ENCODE results near the gene PLB1.
"Not testable (repeated sequence)": the region's sequence is repeated elsewhere in the genome, so short reads cannot be mapped to it uniquely, and the experiment has no call there.

Gene PLB1

DNA sequence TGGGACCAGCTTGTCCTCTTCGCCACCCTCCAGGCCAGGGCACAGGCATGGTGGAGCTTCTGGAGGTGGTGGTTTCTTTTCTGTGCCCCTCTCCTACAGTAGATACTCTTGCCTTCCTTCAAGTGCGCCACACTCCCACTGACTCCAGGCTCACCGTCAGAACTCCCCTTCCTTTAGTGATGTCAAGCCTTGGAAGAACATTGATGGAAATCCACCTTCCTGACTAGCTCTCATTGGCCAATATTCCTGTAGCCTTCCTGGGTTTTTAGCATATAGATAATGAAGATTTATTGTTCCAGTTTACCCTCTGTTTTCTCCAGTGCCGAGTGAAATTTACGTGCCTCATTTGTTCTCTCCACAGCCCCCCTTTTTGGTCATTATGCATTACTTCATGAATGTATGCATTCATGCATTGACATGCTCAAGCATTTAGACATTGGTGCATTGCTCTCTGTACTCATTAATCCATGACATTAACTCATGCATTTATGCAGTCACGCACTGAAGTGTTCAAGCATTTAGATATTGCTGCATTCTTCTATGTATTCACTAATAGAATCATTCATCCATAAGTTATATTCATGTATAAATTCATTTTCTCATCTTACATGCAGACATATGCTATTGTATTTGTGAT is 37.3 kb downstream of the PLB1 start:
- DNase-seq: no peak

DNA sequence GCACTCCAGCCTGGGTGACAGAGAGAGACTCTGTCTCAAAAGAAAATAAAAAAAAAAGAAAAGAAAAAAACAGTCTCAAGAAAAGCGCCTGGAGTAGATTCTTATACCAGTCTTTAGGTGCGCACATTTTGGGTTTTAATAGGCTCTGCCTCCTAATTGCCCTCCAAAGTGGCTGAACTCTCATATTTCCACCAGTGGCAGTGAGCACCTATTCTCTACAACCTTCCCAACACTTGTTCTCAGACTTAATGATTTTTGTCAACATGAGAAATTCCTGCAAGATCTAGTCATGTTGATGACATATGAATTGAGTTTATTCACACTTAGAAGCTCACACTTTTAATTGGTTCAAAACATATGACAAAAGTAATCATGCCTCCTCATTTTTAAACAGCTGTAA is 39.0 kb downstream of the PLB1 start:
- DNase-seq: no peak

DNA sequence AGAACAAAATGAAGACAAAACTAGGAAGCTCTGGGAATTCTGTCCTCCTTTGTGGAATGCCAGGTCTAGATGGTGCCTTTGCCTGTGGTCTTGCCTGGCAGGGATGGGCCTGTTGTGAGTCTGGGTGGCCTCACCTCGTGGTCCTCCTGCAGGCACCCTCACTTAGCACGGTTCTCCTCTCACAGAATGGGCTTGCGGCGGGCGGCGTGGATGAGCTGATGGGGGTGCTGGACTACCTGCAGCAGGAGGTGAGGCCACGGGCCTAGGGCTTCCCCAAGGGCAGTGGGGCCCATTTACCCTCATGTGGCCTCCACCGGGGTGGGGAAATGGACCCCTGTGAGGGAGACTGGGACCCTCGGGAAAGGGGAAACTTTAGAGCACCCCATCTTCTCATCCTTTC is 42.3 kb downstream of the PLB1 start:
- no peak for DNase-seq

DNA sequence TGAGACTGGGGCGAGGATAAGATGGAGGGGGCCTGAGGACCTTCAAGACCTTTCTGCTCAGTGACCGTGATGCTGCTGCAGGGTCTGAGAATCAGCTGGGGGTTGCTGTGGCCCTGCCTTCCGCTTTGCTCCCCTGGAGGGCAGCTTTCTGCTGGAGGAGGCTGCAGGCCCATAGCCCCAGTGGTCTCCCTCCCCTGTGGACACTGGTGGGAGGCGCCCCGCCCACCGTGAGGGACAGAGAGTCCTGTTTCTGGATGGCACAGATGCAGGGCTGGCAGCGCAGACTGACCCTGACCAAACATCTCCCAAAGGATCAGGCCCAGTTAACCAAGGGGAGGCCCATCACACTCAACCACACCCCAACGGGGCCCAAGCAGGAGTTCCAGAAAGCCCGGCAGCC is 42.8 kb downstream of the PLB1 start:
- DNase-seq: no peak

DNA sequence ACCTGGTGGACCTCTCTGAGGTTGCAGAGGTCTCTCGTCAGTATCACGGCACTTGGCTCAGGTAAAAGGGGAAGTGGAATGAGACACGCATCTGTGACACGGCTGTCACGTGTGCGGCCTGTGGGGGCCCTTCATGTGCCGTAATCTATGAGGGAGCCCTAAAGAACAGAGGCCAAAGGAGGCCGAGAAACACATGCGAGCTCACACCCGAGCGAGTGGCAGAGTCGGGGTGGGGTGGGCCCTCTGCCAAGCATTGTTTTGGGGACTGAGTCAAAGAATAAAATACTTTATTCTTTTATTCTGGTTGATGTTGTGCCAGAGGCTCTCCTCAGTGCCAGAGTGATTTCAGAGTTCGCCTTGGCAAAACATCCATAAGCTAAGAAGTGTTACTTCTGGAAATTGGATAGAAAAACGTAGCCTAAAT is 43.3 kb downstream of the PLB1 start:
- DNase-seq: no peak

DNA sequence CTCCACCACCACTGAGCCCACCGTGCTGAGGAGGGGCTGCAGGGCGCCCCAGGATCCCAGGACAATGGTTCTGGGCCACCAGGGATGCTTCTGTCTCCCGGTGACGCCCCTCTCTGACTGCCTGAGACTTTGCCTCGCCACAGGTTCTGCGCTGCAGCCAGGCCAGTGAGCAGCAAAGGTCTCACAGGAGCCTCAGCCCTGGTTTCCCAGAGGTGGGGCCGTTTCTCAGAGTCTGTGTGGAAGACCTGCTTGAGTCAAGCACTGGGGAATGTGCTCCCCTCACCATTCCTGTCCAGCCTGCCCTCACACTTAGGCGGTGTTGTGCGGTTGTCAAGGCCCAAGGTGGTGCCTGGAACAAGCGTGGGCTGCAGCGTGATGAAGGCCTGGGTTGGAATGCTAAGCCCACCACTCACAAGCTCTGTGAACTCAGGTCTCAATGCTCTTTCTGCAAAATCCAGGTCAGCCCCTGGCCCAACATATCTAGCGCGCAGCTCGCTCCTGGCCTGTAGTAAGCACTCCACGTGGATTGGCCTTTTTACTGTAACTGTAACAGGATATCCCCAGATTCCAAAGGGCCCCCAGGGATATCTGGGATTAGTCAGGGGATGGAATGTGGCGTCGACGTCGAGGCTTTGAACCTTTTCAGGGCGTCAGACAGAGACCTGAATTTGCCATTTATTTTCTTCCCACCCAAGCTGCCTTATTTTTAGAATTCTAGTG is 47.6 kb downstream of the PLB1 start:
- DNase-seq: no peak

DNA sequence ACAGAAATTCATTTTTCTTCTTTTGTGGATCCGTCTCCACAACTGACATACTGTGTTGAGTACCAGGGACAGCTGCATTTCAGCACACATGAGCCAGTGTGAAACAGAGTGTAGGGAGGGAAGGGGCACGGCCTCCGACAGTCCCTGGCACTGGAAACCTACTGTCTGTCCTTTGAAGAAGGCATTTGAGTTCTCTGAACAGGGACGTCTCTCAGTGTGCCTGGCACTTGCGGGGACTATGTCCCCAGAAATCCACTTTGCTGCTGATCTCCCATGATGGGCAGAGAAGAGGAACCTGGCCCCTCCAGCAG is 48.1 kb downstream of the PLB1 start:
- DNase-seq: no peak

DNA sequence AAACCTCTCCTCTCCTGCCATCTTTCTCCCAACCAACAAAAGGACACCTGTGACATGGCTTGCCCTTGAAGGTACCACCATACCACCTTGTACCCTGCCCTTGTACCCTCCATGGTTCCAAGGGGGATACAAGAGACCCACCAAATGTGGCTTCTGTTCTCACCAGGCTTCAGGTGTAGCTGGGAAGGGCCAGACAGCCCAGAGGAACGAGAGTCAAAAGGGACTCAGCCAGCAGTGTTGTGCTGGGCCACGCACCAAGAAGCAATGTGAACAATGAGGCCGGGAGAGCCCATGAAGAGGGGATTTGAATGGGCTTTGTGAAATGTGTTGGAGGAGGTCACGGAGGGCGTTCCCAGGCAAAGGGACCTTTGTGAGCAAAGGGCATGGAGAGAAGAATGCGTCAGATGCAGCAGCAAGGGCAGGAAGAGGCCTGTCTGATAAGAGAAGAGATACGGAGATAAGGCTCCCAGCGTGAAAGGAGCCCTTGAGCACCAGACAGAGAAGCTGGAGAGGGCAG is 48.6 kb downstream of the PLB1 start:
- no peak for DNase-seq

DNA sequence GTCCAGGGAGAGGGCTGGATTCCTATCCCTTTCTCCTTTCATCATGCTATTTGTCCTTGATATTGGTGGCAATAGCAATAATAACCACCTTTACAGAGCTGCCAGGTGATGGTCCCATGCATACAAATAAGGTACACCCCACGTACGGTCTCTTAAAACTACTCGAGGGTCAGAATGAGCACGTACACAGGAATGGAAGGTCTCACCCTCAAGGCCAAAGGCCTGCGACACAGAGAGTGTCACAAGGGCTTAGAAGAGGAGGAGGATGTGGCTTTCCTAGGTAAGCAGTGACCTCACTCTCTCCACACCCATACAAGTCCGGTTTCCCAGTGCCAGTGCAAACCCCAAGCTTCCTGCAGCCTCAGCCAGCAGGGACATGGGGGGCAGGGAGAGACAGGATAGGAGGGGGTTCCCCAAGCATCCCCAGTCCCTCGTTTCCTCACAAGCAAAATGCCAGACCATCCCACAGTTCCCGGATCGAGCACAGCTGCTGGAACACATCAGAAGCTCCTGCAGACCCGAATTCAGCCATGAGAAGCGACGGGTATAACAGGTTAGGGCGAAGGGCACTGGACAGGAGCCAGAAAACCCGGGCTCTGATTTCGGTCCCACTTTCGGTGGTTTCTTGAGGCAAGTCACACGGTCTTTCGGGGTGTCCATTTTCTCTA is 49.2 kb downstream of the PLB1 start:
- no peak for DNase-seq

DNA sequence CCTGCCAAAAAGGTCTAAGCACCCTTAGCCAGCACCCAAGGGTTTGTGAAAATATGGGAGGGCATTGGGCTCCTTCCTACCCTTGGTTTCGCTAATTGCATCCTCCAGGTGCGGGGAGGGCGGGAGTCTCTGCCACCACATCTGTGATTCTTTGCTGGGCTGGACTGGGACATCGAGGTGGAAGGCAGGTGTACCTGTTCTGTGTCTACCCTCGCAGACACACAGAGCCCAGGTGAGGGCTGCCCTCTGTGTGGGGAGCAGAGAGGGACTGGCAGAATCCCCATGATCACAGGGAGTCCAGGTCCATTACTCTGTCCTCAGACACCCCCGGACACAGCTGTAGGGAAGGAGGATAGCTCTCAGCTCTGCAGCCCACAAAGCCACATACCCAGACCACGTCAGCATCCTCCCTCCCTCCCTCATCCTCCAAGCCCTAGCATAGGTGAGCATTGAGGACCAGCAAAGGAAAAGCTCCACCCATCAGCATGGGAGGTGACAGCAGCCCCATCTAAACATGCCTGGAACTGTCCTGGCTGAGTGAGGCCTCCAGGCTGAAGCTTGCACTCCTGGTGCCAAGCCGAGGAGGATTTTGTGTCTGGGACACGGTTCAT is 49.8 kb downstream of the PLB1 start:
- no peak for DNase-seq

DNA sequence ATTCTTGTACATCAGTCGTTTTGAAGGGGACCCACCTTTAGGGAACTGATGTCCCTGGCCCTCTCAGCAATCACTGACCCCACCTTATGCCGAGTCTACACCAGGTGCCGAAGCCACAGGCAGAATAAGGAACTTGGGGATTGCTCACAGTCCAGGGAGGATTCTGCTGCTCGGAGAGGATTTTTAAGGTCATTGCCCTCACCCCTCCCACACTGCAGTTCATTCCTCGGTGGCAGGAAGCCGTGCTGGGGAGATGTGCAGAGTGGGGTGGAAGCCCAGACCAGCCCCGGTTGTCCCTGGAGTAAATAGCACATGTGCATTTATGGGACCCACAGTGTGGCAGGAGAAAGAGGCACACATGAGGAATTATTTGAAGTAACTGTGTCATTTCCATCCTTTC is 50.4 kb downstream of the PLB1 start:
- no peak for DNase-seq

DNA sequence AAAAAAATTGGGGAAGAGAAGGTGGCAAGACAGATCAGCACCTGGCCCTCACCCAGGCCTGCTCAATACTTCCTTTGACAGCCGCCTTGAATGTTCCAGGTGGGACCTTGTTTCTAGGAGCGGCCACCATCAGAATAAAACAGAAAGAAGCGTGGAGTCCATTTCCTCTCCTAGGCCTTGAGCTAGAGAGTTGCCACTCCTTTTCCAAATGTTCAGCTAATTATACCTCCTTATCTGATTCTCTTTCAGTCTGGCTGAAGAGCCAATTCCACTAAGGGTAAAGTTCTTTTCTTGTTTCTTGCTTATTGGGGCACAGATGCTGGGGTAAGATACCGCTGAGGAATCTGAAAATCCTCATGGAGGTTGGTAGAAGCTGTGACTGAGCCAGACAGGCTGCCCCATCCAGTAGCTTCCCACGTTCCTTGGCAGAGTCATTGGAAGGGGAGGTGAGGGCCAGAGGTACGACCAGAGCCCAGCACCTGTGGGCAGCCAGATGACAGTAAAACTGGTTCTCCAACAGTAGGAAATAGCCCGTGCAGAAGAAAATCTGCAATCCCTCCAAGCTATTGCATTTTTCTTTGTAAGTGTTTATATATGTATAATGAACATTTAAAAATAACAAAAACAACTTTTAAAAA is 51.5 kb downstream of the PLB1 start:
- no peak for DNase-seq

DNA sequence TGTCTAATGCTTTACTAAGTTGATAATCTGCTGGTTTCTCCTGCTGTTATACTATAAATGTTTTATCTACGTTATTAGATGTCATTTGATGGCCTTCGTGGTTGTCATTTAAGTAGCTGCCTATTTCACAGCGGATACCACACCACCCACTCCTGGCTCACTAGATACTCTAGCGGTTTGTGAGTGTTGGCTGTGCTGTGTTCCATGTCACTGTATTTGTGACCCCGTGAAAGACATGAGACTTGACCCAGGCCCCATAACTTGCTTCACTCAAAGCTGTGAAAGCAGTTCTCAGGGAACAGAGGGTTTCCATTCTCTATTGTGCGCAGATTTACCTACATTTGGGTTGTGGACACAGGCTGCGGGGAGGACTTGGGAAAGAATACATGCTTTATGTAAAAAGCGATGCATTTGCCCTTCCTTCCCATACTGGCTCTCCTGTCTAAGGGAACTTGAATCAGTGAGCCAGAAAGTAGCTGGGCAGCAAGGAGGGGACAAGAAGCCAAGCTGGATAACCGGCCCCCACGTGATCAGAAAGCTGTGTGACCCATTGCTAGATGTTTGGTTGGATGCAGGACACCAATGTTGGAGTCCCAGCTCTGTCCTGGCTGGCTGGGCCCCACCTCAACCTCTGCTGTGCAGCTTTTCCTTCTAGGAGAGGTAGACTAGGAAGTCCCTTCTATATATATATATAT is 52.2 kb downstream of the PLB1 start:
- no peak for DNase-seq

DNA sequence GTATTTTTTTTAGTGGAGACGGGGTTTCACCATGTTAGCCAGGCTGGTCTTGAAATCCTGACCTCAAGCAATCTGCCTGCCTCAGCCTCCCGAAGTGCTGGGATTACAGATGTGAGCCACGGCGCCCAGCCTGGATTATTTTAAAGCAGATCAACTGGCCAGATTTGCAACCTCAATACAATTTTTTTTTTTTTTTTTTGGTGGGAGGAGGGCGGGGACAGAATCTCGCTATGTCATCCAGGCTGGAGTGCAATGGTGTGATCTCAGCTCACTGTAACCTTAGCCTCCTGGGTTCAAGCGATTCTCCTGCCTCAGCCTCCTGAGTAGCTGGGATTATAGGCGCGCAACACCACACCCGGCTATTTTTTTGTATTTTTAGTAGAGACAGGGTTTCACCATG is 54.5 kb downstream of the PLB1 start:
- not testable (repeated sequence) for DNase-seq

DNA sequence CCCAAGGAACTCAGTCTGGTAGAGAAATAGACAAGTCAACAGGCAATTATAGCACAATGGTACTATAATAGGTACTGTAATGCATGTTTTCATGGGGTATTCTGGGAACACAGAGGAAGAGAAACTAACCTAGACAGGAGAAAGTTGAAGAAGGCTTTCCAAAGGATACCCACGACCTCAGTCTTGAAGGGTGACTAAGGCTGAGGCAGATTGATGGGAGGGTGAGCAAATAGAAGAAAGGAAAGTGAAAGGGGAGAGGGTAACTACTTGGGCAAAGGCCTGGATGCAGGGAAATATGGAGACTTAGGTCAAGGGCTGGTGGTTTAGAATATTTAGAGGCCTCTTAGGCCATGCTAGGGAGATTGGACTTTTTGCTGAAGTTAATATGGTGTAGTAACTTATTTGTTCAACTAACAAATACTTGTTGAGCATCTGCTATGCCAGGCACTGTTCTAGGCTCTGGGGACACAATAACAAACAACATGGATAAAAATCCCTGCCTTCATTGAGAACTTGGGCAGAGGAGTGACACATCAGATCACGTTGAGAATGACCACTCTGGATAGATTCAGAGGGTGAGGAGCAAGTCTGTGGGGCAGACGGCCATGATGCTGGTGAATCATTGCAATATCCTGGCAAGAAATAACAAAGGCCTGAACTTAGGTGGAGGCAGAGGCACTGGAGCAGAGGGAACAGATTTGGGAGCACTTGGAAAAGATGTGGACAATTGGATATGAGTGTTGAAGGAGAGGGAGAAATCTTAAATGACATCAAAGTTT is 56.4 kb downstream of the PLB1 start:
- no peak for DNase-seq

DNA sequence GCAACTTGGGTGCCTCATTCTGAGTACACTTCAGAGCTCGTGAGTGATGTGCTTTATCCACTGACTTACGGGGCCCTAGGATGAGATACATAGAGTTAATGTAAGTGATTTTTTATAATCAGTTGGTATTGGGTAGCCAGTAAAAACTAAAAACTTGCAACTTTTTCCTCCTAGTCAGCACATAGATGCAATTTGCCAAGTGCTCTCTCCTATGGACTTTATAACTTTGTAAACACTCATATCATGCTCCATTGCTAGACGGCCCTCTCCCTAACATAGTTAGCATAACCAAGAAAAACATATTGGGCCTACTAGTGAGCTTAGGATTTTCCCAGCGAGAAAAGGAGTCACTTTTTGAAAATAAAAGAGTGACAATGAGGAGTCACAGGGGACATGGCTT is 60.4 kb downstream of the PLB1 start:
- DNase-seq: no peak

DNA sequence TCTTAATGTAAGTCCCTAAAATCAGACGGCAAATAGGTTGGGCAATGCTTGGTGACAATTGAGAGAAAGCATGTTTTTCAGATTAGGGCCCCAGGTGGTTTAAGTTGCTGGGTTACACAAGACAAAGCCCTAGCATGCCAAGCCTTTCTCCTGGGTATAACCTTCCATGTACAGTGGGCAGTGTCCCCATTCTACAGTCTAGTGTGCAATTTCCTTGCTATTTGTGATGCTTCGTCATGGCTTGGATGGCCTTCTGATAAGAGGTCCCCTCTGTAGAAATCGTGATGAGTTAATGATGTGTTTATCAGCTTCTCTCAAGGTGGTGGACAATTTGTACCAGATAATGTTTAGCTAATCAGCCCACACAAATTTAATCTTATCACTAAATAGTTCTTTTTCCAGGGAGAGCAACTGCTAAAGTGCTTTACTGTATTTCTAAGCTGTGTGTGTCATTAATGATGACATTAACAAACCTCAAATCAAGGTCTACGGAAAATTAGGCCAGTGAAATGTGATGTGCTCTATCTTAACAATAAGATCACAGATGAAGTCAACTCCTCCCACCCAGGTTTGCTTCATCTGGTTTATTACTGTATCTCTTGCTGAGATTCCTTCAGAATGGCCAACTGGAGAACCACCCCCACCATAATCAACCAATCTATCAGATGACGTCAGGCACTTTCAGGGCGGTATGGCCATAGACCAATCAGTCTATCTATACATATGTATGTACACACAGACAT is 61.7 kb downstream of the PLB1 start:
- DNase-seq: no peak

DNA sequence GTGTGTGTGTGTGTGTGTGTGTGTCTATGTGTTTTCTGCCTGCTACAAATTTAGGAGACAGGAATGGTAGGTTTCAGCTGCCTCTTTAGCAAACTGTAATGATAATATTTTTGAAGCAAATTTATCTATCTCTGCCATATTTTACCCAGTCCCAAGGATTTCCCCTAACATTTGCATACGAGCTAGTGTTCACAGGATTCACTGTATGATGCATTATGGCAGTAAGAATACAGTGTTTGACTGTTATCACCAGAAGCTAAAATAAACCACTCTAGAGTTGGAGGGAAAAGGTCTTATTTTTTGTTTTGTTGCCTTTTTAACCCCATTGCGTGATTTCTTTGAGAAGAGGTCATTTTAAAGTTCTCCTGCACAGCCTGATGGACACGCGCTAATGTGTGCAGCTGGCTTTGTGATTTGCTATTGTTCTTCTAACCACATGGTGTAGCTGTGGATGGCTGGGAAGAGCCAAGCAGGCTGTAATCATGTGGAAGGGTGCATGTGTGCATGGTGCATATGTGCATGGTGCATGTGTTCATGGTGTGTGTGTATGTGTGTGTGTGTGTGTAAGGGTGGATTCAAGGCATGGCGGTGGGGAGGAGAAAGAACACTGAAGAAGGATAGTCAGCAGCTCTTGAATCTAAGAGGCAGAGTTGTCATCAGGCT is 62.4 kb downstream of the PLB1 start:
- DNase-seq: no peak

DNA sequence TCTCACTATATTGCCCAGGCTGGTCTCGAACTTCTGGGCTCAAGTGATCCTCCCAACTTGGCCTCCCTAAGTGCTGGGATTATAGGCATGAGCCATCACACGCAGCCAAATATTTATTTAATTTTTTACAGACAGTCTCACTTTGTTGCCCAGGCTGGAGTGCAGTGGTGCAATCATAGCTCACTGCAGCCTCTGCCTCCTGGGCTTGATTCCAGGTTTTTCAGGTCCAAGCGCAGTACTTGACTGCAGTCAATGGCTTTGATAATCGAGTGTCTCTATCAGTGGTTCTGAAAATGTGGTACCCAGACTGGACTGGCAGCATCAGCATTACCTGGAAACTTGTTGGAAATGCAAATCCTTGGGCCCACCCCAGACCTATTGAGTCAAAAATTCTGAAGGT is 63.1 kb downstream of the PLB1 start:
- DNase-seq: no peak

DNA sequence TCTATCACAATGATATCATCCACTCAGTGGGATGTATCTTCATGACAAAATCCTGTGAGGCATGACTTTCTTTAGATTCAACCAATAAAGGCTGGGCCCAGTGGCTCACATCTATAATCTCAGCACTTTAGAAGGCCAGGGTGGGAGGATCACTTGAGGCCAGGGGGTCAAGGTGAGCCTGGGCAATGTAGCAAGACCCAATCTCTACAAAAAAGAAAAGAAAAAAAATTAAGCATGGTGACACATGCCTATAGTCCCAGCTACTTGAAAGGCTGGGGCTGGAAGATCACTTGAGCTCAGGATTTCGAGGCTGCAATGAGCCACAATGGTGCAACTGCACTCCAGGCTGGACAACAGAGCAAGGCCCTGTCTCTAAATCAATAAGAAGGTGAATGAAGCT is 68.0 kb downstream of the PLB1 start:
- no peak for DNase-seq

Data from right kidney (tissue), 1 donor.